DMS114 treated with DMSO at 0.1 percent for 48 hours (cell line): Measurements from ENCODE around the gene COASY.
A peak's percentile ranks its signal among the peaks of the same experiment; 100 is the strongest.

Experiments
- DNase-seq: peaks from one replicate; lab custom pipeline; 2025; ENCODE audit not compliant: unreplicated experiment; lab: John Stamatoyannopoulos, UW

Gene COASY

DNA sequence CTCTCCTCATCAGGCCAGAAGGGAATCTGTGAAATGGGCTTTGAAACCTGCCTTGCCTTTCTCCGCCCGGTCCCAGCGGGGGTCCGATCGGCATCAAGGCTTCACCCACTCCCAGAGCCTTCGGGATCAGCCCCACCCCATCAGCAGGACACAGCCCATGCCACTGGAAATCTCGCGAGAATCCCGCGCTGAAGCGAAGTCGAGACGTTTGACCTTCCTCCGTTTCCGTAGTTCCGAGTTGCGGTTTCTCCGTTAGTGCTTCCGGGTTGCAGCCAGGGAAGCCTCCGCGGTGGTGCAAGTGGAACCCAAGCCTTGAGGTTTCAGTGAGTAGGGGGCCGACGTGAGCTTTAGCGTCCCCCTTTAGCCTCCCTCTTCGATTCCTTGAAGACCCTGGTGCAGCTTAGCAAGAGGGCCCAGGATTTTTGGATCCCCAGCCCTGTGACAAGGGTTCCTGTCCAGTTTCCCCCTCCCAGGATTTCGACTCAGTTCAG is at the start of gene COASY:
COASY (plus strand) TSS at position 252 of the 491 bp plus-strand sequence. CDS start 475 bp downstream, outside the sequence.
- peak; percentile 77 for DNase-seq

DNA sequence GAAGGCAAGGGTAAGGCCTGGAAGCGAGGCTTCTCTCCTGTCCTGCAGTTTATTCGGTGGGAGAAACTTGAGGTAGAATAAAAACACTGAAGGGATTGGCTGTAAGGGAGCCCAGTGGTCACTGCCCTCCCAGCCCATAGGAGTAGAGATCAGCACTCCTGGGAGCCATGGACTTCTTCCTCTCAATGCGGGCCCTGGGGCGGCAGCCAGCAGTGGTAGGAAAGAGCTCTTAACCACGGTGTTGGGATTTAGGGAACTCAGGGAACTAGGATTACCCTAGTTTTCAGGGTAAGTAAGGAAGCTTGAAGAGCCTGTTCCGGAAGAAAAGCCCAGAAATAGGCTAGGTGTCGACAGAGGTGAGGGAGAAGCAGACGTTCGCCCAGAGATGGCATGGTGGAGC is 49.7 kb upstream of the COASY start:
- DNase-seq = no peak

DNA sequence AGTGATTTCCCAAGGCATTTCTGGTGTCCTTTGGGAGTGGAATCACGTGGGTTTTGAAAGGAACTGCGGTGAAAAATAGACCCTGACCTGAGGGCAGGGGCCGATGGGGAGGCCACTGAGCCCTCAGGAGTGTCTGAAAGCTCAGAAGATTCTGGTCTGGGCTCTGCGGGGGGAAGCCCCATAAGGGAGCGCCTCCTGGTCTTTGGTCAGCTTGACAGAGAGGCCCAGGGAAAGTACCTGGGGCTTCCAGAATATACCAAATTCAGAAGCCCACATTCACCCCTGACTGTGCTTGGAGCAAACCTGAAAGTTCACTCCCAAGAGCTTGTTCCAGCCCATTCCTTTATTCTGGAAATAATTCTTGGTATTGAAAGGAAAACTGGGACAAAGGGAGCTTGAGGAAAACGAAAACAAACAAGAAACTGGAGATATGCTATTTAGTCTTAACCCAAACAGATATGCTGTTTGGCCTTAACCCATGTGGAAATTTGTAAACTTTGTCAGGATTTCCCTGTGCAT is 49.2 kb upstream of the COASY start:
- no peak for DNase-seq

DNA sequence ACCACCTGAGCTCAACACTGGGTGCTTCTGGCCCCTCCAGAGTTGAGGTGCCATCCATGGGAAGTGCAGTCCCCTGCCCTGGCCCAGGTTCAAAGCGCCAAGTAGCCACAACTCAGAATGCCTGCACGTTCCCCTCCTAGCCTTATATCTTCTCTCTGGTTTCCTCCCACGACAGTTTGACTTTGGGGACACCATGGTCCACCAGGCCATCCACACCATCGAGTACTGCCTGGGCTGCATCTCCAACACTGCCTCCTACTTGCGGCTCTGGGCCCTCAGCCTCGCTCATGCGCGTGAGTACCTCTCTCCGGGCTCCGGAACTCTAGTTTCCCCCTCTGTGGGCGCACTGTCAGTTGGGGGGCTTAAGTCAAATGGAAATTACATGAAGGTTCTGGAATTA is 48.3 kb upstream of the COASY start:
- no peak for DNase-seq

DNA sequence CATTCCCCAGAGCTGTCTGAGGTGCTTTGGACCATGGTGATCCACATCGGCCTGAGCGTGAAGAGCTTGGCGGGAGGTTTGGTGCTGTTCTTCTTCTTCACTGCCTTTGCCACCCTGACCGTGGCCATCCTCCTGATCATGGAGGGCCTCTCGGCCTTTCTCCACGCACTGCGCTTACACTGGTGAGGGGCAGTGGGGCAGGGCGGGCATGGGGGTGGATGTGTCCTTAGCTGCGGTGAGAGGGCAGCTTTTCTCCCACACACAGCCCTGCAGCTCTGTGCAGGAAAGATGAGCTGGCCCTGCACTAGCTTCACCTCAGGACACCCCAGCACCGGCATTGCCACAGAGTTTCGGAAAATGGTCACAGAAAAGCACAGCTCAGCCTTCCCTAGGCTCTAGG is 47.7 kb upstream of the COASY start:
- DNase-seq = no peak

DNA sequence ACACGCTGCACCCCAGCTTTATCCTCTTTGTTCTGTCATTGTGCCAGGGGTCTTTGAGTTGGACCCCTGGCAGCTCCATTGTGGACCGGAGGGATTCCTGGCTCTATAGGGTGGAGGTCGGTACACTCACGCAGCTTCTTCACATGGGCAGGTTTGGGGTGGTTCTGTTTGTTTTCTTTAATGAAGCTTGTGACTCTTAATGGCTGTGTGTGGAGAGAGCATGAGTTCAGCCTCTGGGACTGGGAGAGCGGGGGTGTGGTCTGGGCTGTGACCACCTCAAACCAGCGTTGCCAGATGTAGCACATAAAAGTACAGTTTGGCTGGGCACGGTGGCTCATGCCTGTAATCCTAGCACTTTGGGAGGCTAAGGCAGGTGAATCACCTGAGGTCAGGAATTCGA is 47.1 kb upstream of the COASY start:
- no peak for DNase-seq

DNA sequence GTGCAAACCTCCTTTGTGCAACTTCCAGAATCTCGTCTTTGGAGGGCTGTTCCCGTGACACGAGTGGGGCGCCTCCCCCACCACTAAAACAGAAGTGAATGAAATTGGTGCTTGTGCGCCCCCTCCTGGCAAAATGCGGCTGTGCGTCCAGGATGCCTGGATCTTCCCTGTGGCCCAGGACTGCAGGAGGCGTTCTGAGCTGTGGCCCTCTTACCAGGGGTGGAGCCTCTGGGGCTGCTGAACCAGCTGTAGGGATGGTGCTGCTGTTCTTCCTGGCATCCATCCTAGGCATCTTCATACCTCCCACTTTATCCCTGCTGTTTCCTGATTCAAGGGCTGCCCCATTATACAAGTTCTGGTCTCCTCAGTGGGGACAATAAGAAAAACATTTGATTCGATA is 44.4 kb upstream of the COASY start:
- peak; percentile 61 for DNase-seq

DNA sequence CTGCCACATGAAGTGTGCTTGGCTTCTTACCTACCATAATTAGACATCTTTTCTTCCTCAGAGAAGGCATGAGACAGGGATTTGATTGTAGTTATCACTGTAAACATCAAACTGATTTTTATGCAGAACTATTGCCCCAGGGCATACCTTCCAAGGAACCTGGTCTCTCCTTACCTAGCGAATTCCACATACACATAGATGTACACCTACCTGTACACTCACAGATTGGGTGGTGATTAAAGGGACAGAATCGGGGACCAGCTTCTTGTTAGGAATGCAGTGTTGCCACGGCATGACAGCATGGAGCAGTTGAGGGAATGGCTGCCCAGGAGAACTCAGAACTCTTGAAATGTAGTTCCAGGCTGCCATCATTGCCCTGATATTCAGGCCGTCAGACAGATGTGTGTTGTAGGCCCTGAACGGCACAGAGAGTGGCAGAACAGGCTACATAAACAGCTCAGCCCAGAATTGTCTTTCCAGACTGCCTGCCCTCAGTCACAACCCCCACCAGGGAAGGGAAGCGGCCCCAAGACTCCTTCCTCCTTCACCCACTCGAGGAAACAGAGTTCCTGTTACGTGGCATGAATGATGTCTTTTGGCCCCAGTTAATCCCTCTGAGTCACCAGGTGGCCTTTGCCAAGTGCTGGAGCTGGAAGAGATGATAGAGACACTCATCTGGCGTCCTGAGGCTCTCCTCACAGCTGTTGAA is 43.7 kb upstream of the COASY start:
- DNase-seq = no peak

DNA sequence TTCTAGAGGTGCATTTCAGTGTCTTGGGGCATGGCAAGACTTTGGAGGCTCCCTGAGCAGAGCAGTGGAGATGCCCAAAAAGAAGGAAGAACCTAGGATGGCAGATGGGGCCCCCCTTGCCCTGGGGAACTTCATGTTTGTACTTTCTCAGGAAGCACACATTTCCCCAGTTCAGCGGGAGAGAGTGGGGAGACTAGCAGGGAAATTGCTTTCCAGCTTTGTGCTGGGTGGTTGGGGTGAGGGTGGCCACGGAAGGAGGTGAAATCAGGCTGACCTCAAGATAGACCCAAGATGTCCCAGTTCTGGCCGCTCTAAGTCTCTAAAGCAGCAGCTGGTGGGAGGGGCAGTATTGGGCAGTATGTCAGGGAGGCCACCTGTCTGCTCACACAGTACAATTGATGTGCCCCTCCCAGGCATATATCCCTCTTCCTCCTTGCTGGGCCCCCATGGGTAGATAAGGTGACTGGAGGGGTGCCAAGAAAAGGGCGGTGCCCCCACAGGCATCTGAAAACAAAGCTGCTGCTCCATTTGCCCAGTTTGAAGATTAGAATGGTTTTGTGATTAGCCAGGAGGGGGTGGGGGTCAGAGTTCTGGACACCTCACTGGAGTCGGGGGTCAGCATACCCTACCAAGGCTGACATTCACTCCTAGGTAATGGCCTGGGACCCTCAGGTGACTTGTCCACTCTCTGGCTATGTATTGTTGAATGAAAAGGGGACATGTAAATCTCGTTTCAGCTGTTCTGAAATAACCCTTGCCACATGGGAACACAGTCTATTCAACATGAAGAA is 43.0 kb upstream of the COASY start:
- DNase-seq = no peak

DNA sequence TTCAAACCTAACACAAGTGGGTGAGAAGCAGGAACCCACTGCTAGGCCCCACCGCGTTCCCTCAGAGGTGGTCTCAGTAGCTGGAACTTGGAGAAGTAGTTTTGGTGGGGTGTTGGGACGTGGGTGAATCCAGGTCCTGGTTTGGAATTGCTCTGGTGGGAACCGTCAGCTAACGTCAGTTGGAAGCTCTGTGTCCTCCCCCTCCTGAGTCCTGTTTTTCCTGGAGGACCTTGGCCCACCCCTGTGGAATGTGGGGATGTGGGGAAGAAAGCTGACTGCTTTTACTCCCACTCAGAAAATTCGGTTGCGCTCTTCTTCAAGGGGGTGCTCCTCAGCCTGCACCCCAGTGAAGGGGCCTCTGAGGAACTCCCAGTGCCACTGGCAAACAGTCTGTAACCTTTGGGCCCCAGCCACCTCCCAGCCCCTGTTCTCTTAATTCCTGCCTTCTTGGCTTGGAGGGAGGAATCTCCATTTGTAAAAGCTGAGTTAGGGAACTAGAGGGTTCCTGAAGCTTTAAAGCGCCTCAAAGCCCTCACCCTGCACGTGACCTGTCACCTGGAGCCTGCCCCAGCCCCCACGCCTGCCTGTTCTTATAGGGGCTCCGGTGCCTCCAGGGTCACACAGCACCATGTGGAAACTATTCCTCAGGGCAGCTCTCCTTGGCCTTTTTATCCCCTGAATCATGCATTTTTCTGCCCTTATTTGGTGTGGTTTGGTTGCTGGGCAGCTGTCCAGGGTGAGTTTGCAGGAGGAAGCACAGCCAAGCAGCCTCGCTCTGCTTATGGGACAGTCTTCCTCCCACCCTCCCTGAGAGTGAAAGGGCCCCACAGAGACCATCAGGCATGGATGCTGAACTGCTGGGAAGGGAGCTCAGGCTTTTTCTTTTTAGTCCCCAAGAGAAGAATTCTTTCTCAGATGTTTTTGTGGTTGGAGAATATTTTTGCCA is 42.1 kb upstream of the COASY start:
- DNase-seq = no peak

DNA sequence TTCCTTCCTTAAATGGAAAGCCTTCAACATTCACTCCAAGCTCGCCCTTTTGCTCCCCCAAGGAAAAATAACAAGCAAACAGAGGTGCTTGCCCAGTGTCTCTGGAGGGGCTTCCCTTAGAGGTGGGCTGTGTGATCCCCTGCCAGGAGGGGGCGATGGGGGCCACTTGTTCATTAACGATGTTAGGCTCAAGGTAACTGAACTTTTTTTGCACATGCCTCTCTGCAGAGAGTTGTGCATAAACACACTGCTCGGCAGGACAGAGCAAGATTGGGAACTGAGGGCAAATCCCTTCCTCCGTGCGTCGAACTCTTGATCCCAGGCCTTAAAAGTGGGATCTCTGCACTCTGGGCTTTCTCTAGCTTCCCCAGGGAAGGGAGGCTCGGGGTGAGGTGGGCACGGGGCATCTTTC is 41.4 kb upstream of the COASY start:
- DNase-seq = no peak

DNA sequence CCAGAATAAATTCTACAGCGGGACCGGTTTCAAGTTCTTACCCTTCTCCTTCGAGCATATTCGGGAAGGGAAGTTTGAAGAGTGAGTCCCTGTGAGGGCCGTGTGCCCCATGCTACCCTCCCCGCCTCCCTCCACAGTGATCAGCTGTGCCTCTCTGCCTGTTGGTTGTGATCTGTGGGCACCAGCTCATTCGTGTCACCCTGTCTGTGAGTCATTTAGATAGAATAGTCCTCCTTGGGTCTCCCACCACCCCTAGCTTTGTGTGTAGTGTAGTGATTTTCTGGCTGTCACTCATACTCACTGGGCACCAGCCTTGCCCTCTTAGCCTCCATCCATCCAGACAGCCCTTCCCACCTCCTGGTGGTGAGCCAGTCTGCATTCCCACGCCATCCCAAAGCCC is 40.9 kb upstream of the COASY start:
- no peak for DNase-seq

DNA sequence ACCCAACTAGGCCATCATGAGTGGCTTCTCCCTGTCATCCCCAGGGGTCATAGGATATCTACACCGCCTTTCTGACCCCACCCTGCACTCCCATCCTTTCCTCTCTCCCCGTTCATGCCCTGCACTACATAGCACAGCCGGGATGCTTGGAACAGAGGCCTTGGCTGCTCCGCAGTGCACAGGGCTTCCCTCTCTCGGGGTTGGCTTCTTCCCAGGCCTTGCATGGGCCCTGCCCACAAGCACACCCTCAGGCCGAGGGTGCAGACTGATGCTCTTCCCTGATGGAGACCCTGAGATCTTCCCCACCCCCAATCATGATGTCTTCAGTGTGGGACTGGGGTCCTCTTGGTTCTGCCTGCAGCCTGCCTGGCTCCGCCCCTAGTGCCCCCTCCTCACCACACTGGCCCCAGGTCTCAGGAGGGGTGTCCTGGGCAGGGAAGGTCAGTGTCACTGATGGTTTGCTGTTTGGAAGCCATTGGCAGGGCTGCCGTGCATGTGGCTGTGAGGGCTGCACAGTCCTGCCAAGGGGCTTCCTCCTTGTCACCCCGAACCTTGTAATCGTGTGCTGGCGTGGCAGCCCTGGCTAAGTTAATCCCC is 40.2 kb upstream of the COASY start:
- DNase-seq = no peak

DNA sequence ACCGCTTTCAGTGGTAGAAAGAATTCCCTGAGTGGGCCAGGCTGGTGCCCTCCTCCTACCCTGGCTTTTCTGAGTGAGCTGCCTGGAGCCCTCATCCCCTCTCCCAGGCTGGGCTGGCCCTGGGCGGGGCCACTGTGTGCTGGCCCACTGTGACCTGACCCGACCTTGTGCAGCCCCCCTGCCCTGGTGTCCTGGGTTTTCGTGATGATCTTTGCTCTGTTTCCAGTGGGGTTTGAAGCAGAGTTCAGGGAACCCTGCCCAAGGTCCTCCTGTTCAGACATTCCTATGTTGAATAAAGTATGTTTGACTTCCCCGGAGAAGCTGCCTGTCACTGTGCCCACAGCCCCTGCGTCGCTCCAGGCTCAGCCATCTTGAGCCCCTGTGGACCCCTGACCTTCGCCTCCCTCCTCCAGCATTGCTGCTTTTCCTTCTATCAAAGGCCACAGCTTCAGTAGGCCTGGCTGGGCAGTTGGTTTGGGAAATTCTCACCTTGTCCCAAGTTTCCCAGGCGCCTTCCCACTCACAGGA is 39.6 kb upstream of the COASY start:
- DNase-seq = no peak

DNA sequence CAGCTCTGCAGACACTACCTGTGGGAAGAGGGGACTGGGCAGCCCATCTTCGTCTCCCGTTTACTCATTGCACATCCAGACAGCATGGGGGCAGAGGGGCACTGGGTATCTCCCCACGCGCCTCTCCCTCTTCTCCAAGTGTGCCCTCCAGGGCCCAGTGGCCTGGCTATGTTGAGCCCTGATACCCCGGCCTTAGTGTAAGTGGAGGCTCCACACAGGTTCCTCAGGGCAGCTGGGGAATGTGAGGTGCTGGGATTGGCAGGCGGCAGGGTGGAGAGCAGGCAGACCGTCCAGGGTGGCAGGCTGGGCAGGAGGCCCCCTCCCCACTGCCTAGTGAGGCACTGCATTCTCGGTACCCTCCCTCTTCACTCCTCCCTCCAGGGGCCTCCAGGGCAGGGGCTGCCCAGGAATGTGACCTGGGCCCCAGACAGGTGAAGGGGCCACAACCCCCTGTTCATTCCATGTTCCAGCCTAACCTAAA is 39.1 kb upstream of the COASY start:
- DNase-seq = no peak

DNA sequence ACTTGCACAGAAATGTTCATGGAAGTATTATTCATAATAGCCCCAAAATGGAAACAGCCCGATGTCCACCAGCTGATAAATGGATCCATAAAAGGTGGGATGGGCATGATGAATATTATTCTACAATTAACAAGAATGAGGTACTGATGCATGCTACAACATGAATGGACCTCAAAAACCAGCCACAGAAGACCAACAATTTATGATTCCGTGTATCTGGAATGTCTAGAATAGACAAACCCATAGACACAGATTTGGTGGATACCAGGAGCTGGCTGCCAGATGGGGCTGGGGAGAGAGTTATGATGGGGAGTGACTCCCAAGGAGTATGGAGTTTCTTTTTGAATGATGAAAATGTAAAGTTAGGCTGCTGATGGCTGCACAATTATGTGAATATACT is 36.7 kb upstream of the COASY start:
- no peak for DNase-seq

DNA sequence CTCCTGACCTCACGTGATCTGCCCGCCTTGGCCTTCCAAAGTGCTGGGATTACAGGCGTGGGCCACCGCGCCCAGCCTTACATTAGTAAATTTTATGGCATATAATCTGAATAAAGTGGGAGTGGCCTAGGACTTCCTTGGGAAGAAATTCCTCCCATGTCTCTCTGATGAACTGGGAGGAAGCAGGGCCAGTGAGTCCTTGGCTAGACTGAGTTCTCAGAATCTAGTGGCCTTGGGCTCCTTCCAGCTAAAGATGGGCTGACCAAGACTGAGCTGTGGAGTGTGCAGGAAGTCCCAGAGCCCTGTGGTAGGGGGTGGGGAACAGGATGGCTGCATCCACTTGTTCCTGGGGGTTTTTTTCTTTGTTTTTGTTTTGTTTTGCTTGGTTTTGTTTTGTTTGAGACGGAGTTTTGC is 35.9 kb upstream of the COASY start:
- no peak for DNase-seq

DNA sequence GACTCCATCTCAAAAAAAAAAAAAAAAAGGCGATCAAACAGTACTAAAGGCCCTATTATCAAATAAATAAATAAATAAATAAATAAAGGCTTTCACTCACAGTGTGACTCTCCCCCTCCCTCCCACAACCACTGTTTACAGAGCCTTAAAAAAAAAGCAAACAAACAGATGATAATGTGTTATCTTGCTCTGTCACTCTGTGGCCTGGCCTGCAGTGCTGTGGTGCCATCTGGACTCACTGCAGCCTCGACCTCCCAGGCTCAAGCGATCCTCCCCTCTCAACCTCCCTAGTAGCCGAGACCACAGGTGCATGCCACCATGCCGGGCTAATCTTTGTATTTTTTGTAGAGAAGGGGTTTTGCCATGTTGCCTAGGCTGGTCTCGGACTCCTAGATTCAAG is 34.0 kb upstream of the COASY start:
- DNase-seq = no peak

DNA sequence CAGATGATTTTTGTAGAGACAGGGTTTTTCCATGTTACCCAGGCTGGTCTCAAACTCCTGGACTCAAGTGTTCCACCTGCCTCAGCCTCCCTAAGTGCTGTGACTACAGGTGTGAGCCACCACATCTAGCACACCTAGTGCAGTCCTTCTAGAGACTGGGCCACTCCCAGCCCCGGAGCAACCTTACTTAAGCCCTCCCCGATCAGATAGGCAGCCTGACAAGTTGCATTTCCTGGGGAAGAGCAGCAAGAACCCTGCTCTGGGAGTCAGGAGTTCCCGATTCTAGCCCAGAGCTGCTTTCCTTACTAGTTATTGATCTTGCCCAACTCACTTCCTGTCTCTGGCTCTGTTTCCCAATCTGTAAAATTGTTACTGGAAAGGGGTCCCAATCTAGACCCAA is 32.9 kb upstream of the COASY start:
- DNase-seq = no peak

DNA sequence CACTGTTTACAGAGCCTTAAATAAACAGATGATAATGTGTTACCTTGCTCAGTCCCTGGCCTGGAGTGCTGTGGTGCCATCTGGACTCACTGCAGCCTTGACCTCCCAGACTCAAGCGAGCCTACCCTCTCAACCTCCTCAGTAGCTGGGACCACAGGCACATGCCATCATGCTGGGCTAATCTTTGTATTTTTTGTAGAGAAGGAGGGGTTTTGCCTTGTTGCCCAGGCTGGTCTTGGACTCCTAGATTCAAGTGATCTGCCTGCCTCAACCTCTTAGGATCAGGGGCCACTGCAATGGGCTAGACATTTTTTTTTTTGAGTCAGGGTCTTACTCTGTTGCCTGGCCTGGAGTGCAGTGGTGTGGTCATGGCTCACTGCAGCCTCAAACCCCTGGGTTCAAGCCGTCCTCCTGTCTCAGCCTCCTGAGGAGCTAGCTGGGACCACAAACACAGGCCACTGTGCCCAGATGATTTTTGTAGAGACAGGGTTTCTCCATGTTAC is 30.9 kb upstream of the COASY start:
- no peak for DNase-seq
